Activated CD8-positive, alpha-beta memory T cell treated with anti-CD3 and anti-CD28 coated beads for 36 hours (primary cell): ENCODE data around the gene LRRC34. TPM values are rescaled to one million over a fixed set of nuclear protein-coding genes. Genes with fewer than 3 reads are reported as not detected.

Experiments used
- CTCF ChIA-PET: fragments of 350-600 bp; sonication (Branson Sonifier 250); formaldehyde crosslinking; loops from one replicate; lab custom pipeline; 2021; ENCODE audit warnings: antibody characterized with exemption; lab: Charles Lee
- POLR2A ChIA-PET: fragments of 350-600 bp; sonication (Branson Sonifier 250); formaldehyde crosslinking; loops from one replicate; lab custom pipeline; 2021; ENCODE audit warnings: antibody characterized with exemption; lab: Charles Lee
- total RNA-seq, 2 experiments: library from RNA; stranded (reverse); gene quantifications; one replicate each; pipeline ENCODE4 v1.2.3, GENCODE V29; 2021

The LRRC34 gene
- total RNA-seq: 1 to 10 TPM; 3.5 to 4.2 TPM

DNA sequence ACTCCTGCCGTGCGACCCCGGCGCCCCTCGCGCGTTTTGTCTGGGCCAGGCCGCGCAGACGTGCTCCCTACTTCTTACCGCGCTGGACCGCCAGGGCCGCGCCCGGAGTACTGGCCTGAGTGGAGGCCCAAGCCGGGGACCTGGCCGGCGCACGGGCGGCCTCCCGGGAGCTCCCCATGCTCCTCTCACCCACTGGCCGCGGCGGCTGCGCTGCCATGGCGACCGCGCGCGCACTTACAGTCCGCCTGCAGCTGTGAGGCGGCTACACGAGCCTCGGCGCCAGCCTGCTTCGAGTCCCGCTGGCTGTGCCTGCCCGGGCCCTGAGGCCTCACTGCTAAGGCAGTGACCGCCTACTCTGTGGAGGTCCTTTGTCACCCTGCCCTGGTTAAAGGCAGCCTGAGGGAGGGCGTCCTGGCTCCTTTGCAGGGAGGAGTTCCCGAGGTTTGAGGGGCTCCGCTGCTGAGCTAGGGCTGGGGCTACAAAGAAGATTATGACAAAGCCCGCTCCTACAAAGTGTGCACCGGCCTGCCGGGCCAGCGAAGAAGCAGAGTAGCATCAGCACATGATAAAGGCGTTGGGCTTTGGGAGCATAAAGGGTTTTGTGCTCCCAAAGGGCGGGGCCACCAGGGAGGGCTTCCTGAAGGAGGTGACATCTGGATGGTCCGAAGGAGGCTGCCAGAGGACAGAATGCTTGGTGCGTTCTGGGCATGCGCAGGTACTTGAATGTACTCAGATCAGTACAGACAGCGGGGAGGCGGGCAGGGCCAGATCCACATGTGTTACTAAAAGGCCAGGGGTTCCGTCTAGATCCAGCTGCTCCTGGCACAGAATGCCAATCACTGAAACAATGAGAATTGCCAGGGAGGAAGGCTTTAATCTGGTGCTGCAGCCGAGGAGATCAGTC lies at the start of gene LRRC34, which contains the start of gene LRRIQ4:
TSS of gene LRRC34 (minus strand) at position 573 of the 904 bp plus-strand sequence. CDS start at position 217, 356 bp downstream.
TSS of gene LRRIQ4 (plus strand) at position 539 of the 904 bp plus-strand sequence. CDS start 9,052 bp downstream, outside the sequence.
- POLR2A ChIA-PET: interaction anchor here (0.6 to 2.6 kb wide), 3 partner anchors 39 to 303 kb away, joined by 3 to 12 read pairs (median 5); partner anchors contain the start of gene MYNN
- CTCF ChIA-PET: interaction anchor here (0.6 to 1.7 kb wide), 3 partner anchors 40 to 368 kb away, joined by 3 to 5 read pairs (median 4); no protein-coding TSS in a partner anchor

GRCh38 chr3:169861871-169862270 lies 49.2 kb upstream of the LRRC34 start:
- ChIA-PET CTCF (interaction anchor here (1.6 kb wide), 1 partner anchor 9 kb away, joined by 5 read pairs; no protein-coding TSS in a partner anchor), POLR2A (no interaction called here)

DNA sequence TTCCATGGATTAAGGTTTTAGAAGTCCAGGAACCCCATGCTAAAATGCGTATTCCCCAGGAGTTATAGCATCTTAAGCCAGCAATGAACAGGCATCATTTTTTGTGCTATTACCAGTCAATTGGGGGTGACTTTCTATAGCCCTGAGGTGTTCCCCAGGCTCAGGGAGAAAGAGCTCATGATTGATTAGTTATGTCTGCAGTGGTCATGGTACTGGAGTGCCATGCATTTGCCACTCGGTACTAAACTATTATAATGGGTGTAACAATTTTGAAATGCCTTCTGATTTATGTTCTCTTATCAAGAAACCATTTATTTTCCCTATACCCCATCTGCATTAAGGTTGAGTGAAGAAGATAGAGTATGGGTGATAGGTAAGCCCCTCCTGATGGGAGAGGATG lies 45.1 kb upstream of the LRRC34 start:
- ChIA-PET CTCF (no interaction called here), POLR2A (no interaction called here)

GRCh38 chr3:169855514-169855913 lies 42.8 kb upstream of the LRRC34 start:
- CTCF ChIA-PET: no interaction called here
- POLR2A ChIA-PET: no interaction called here

DNA sequence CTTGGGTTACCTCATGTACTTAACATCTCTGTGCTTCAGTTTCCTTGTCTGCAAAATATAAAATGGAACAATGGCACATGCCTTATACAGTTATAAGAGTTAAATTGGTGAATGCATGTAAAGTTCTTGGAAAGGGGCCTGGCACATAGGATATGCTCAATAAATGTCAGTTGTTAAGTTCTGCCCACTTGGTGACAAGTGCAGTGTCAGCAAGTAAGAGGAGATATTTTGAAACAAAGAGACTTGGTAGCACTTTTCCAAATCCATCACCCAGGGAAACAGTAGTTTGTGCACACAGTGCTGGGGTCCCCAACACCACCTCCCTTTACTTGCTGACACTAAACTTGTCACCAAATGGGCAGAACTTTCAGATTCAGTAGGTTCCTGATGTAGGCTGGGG lies 37.9 kb upstream of the LRRC34 start:
- ChIA-PET CTCF (no interaction called here), POLR2A (no interaction called here)

GRCh38 chr3:169848741-169849140 lies 36.0 kb upstream of the LRRC34 start:
- ChIA-PET CTCF (no interaction called here), POLR2A (no interaction called here)

- CTCF ChIA-PET: no interaction called here
- POLR2A ChIA-PET: no interaction called here
Observed at GRCh38 chr3:169847896-169848295, 35.2 kb upstream of the LRRC34 start.

DNA sequence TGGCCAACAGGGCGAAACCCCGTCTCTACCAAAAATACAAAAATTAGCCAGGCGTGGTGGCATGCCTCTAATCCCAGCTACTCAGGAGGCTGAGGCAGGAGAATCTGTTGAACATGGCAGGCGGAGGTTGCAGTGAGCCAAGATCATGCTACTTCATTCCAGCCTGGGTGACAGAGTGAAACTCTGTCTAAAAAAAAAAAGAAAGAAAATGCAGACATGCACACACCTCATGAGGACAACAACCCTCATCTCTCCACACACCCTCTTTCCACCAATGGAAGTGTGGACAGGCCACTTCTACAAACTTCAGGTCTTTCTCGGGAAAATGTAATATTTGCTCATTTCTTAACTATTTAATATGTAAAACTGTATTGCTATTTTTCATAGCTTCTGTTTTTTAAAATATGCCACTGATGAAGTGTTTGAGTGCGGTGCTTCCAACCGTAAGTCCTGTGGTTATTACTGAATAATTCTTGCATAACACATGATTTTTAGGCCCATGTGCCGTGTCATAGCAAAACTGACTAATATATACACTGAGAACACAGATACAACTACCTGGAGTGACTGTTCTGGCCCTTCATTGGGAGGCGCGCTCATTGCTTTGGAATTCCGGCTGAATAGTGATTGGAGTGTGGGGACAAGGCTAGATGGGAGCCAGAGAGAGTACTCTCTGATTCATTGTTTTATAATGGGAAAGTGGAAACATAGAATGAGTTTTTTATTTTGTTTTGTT lies 33.9 kb upstream of the LRRC34 start:
- ChIA-PET POLR2A (no interaction called here), CTCF (no interaction called here)

DNA sequence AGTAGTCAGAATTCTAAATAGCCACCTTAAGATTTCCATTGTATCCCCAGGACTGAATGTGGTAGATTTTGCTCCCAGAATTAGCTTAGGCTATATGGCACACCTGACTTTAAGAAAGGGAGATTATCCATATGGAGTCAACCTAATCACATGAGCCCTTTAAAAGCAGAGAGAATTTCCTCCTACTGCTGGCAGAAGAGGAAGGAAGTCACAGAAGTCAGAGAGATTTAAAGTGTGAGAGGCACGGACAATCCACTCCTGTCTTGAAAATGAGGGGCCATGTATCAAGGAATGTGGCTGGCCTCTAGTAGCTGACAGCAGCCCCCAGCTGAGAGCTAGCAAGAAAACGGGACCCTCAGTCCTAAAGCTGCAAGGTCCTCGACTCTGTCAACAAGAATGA lies 30.3 kb upstream of the LRRC34 start:
- POLR2A ChIA-PET: interaction anchor here (0.6 kb wide), 1 partner anchor 10 kb away, joined by 6 read pairs; no protein-coding TSS in a partner anchor
- CTCF ChIA-PET: no interaction called here

- POLR2A ChIA-PET: no interaction called here
- CTCF ChIA-PET: no interaction called here
Observed at GRCh38 chr3:169841171-169841570, 28.5 kb upstream of the LRRC34 start.

DNA sequence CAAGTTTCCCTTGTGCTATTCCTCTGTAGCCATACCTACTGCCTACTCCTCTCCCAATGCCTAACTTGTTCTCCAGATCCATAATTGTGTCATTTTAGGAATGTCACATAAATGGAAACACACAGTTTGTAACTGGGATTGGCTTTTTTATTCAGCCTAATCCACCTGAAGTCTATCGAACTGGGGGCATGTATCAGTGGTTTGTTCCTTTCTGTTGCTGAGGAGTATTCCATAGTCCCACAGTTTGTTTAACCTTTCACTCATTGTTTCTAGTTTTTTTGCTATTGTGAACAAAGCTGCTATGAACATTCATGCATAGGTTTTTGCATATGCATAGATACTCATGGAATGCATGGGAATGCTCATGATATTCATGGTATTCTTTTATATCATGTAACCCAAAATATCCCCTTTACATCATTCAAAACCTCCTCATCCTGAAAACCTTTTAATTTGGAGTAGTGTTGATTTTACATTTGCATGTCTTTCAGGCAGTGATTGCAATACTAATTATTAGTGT lies 25.9 kb upstream of the LRRC34 start:
- CTCF ChIA-PET: no interaction called here

DNA sequence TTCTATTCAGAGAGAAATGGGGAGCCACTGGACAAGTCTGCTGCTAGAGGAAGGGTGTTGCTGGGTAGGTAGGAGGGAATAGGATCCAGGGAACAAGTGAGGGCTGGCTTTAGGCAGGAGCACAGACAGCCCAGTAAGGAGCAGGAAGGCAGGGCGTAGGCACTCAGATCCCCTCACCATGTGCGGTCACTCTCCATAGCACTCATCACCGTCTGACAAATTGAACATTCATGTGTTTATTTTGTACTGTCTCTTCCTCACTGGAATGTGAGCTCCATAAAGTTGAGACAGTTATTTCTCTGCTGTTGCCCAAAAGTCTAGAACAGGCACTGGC lies 24.2 kb upstream of the LRRC34 start:
- POLR2A ChIA-PET: no interaction called here
- CTCF ChIA-PET: no interaction called here

More for the DNA sequence above, 25.9 kb upstream of the LRRC34 start:
- POLR2A ChIA-PET: no interaction called here

- ChIA-PET POLR2A (no interaction called here), CTCF (no interaction called here)
Observed at GRCh38 chr3:169836078-169836941, 23.6 kb upstream of the LRRC34 start.

DNA sequence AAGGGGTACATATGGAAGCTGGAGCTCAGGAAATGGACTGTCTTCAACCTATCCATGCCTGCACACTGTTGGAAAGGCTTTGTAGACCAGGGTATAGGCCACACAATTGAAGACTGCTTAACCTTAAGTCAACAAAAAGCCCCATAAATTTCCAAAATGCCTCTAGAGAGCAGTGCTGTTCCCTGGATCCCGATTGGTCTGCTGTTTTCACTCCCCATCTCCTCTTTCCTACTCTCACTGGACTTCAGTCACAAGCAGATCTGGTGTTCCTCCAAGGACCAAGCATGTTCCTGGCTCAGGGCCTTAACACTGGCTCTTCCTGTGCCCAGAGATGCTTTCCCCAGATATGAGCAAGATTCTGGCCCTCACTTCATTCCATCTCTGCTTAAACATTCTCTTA lies 22.8 kb upstream of the LRRC34 start:
- ChIA-PET POLR2A (no interaction called here), CTCF (interaction anchor here (1.1 kb wide), 1 partner anchor 9 kb away, joined by 4 read pairs; no protein-coding TSS in a partner anchor)

DNA sequence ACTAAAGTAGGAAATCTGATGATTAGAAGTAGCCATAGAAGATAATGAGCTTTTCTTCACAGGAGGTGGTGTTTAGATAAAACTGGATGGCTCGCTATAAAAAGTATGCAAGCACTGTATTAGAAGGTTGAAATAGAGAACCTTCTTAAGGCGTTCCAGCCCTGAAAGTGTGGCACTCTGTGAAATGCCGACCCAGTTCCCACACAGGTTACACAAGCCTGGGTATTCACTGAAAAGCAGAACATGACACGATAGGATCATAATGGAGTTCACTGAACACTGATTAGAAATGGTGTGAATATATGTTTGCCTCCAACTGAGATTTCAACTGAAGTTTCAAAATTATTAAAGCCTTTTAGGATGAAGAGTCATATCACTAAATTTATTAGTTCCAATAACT lies 15.0 kb upstream of the LRRC34 start:
- ChIA-PET POLR2A (no interaction called here), CTCF (interaction anchor here (0.7 kb wide), 2 partner anchors 281 to 1169 kb away, joined by 3 to 6 read pairs; no protein-coding TSS in a partner anchor)

DNA sequence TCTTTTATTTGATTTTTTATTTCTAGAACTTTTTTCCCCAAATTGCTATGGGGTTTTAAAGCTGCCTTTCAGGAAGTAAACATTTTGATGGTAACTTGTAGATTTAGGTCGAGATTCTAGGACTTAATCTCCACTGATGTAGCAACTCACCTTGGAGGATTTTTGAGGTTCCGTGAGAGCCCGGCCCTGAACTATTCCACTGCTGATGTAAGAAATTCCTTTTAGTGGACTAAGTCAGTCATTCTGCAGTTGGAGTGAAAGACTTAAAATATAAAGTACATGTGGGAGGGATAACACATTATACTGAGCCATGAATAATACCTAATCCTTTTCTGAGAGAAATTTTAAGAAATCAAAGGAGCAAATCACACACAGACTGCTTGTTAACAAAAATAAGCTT lies 12.6 kb upstream of the LRRC34 start:
- CTCF ChIA-PET: no interaction called here

DNA sequence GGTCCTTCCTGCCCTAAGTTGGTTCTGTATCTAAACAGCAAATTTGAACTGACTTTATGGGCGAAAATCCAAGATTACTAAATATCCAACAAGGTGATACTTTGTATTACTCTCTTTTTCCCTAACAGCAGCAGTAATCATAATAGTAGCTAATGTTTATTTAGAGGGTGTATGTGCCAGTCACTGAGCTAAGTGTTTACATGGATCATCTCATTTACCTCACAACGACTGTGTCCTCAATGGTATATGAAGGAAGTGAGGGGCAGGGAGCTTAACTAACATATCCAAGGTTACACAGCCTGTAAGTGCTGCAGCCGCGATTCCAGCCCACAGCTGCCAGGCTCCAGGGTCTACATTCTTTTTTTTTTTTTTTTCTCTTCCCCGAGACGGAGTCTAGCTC lies 10.3 kb upstream of the LRRC34 start:
- CTCF ChIA-PET: no interaction called here

More for the DNA sequence above, 12.6 kb upstream of the LRRC34 start:
- POLR2A ChIA-PET: no interaction called here

GRCh38 chr3:169822540-169822939 lies 9.8 kb upstream of the LRRC34 start:
- CTCF ChIA-PET: no interaction called here

More for the DNA sequence above, 10.3 kb upstream of the LRRC34 start:
- POLR2A ChIA-PET: interaction anchor here (0.7 kb wide), 1 partner anchor 77 kb away, joined by 3 read pairs; no protein-coding TSS in a partner anchor

DNA sequence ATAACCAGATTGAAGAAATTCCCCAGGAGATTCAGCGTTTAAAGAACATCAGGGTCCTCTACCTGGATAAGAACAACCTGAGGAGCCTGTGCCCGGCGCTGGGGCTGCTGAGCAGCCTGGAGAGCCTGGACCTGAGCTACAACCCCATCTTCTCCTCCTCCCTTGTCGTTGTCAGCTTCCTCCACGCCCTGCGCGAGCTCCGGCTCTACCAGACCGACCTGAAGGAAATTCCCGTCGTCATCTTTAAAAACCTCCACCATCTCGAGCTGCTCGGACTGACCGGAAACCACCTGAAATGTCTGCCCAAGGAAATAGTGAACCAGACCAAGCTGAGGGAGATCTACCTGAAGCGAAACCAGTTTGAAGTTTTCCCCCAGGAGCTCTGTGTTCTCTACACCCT lies 9.4 kb upstream of the LRRC34 start:
- ChIA-PET CTCF (interaction anchor here (0.5 kb wide), 1 partner anchor 382 kb away, joined by 3 read pairs; no protein-coding TSS in a partner anchor), POLR2A (no interaction called here)

More at GRCh38 chr3:169822540-169822939, 9.8 kb upstream of the LRRC34 start:
- POLR2A ChIA-PET: no interaction called here
